GM21526 (cell line): ENCODE results near the gene E2F1.

Source experiments
- ATAC-seq: cut with Tn5 transposase; IDR thresholded peaks from one replicate; pipeline ENCODE4 v1.9.1; 2021; ENCODE audit warnings: moderate library complexity; ENCODE audit not compliant: unreplicated experiment, low FRiP score

E2F1 gene

DNA sequence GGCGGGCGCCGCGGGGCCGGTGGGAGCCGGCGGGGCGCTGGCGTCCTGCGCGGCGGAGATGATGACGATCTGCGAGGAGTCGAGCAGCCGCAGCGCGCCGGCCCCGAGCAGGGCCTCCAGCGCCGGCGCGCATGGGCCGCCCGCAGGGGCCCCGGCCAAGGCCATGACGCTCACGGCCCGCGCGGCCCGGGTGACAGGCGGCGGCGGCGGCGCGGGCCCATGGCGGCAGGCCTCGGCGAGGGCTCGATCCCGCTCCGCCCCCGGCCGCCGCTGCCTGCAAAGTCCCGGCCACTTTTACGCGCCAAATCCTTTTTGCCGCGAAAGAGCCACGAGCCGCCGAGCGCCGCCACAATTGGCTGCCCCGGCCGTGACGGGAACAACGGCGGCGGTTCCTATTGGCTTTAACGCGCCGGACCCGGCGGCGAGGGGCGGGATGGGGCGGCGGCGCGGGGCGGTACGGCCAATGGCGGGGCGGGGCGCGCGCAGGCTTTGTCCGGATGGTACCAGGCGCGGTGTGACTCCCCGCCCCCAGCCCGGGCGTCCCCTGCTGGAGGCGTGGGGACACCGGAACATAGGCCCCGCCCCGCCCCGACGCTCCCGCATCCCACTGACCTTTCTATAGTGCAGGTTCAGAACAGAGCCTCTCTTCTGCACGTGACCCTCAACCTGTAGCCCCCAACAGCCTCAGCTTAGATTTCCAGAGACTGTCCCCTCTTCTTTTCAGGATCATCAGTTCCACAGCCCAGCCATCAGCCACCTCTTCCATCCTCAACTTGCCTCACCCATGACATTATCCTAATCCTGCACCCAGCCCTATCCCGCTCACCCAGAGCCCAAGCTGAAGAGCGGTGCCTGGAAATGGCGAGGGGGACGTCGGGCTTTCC lies at the start of gene E2F1:
Gene E2F1, minus strand, starts transcription at position 286 of the 884 bp plus-strand sequence. Its CDS starts 121 bp downstream, at position 165.
- ATAC-seq = peak; percentile 62

GRCh38 chr20:33733654-33734576 lies 47.7 kb upstream of the E2F1 start:
- no peak for ATAC-seq

DNA sequence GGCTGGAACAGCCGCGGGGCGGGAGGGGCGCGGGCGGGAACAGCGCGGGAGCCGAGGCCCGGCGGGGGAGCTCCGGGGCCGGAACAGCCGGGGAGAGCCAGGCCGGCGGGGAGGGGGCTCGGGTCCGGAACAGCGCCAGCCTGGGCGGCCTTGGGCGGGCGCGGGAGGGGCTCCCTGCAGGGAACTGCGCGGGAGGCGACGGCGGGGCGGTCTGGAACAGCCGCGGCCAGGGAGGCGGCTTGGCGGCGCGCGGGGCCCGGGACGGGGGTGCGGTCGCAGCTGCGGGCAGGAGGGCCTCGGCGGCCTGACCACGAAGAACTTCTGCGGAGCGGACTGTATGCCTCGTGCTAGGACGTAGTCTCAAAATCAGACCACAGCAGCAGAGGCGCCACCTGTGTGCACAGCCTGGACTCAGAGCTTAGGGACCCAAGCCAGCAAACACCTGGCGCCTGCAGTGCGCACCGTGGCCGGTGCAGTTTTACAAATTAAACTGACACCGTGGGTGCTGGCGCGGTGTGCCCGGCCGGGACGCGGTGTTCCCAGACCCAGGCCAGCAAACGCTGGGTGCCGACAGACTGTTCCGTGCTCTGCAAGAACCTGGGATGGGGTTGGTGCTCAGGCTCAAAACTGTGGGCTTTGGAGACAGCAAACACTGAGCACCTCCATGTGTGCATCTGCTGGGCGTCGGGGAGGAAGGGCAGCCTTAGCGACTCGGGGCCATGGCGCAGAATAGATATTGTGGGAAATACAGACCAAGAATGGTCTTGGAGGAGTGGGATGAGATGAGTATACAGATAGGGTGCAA lies 46.2 kb upstream of the E2F1 start:
- peak; percentile 56 for ATAC-seq

GRCh38 chr20:33731693-33732165 lies 45.5 kb upstream of the E2F1 start, which contains the start of gene ZNF341:
Gene ZNF341 (plus strand): TSS chr20:33731996. CDS start chr20:33732022, 26 bp downstream.
- ATAC-seq = peak; percentile 62

DNA sequence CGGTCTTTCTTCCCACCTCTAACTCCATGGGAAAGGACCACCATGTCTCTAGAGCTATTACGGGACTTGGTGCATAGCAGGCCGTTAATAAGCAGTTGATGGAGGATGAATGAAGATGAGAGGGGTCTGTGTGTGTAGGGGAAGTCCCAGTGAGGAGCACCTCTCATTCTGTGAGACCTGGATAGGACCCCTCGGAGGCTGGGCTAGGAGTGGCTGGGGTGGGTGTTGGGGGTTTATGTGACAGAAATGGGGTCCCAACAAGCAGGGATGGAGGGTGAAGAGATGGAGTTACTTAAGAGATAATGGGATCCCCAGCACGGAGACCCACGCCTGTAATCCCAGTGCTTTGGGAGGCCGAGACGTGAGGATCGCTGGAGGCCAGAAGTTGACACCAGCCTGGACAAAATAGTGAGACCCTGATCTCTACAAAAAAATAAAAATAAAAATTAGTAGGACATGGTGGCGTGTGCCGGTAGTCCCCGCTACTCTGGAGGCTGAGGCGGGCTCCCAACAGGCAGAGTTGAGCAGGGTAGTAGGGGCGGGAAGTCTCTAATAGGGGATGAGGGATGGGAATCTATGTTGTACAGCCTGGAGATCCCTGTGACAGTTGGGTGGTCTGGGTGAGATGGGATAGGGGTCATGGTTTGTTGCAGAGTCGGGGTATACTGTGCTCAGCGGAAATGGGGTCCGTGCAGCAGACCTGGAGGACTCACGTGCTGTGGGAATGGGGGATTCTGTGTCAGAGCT lies 44.9 kb upstream of the E2F1 start:
- ATAC-seq = no peak

DNA sequence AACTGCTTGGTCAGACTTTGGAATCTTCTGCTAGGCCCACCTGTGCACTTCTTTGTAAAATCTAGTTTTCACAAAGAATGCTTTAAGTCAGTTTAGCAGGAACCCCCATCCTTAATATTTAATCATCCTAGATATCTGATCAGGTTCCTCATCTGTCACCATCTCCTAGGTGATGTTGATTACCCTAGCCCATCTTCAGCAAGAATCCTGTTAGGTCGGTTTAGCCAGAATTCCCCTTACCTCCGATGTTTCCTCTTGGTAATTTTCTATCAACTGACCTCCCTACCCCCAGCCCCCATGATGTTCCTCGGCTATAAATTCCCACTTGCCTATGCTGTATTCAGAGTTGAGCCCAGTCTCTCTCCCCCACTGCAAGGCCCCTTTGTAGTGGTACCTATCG lies 42.9 kb upstream of the E2F1 start:
- ATAC-seq = no peak

GRCh38 chr20:33728463-33728862 lies 42.3 kb upstream of the E2F1 start:
- ATAC-seq = no peak

DNA sequence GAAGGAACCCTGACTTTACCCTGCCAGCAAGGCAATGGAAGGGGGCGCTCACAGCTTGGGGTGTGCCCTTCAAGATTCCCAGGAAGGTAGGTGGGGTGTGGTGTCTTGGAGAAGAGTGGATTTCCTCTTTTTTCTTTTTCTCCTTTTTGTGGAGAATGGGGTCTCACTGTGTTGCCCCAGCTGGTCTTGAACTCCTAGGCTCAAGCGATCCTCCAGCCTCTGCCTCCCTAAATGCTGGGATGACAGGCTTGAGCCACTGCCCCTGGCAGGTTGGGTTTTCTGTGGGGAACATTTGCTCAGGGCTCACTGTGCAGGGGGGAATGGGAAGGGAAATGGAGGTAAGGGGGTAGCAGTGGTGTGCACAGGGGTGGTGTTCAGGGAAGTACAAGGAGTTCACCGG lies 41.6 kb upstream of the E2F1 start:
- ATAC-seq = no peak

DNA sequence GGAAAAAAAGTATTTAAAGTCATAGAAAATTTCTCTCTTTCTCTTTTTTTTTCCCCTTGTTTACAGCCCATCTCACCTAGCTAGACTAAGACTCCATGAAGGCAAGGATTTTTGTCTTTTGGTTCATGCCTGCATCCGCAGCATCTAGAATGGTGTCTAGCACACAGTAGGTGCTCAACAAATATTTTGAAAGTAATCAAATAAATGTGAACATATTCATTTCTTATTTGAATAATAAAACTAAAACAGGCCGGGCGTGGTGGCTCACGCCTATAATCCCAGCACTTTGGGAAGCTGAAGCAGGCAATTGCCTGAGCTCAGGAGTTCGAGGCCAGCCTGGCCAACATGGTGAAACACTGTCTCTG lies 40.9 kb upstream of the E2F1 start:
- ATAC-seq = no peak

- no peak for ATAC-seq
These were observed 39.6 kb upstream of the E2F1 start for GRCh38 chr20:33725607-33726264.

- no peak for ATAC-seq
These were observed 38.4 kb upstream of the E2F1 start for GRCh38 chr20:33724439-33725094.

DNA sequence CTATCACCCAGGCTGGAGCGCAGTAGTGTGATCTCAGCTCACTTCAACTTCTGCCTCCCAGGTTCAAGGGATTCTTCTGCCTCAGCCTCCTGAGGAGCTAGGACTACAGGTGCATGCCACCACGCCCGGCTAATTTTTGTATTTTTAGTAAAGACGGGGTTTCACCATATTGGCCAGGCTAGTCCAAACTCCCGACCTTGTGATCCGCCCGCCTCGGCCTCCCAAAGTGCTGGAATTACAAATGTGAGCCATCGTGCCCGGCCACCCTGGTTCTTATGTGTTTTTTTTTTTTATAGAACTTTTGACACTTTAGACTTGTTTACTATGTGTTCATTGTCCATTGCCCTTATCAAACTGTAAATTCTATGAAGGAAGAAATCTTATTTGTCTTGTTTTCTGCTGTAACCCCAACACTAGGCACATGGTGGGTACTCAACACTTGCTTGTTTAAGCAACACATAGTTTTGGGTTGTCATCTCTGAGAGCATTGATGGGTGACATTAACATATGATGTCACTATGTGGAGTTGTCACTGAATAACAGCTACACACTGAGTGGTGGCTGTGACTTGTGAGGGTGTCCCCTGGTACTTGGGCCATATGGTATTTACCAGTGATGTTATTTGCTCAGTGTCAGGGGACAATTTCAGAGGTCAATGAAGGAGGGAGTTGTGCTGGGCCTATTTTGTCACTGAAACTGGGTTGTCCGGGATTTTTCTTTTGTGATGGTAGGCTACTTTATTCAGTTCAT lies 35.4 kb upstream of the E2F1 start:
- no peak for ATAC-seq

DNA sequence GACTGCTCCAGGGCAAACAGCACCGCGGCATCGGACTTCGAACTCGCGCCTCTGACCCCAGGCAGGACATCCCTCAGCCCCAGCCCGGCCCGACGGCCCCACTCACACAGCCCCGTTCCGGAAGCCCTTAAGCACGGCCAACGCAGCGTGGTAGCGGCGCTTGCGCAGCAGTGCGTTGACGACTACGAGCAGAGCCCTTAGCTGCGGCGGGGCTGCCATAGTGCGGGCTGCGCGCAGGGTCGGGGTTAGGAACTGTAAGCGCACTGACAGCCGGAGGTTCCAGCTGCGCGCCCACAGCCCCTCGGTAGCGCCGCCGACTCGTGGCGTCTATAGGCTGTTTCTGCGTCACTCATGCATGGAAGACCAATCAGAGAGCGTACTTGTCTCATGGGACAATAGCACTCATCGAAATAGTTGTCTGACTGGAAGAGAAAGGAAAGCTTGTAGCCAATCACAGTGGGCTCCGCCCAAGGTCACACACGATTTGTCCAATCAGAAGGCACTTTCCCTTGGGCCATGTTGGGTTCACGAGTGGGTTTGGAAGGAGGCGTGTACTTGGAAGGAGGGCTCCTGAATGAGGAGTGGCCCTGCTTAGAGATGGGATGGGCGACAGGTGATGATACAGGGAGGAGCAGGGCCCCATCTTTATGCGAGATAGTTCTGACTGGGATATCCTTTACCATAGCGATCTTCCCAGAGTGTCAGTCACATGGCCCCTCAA lies 34.0 kb upstream of the E2F1 start, which contains the start of gene PXMP4:
Gene PXMP4, minus strand, starts transcription at position 322 of the 721 bp plus-strand sequence. Its CDS starts 103 bp downstream, at position 219.
- ATAC-seq = peak; percentile 93

- ATAC-seq = peak; percentile 3
These were observed 33.2 kb upstream of the E2F1 start for GRCh38 chr20:33719277-33719988.

GRCh38 chr20:33716498-33716897 lies 30.3 kb upstream of the E2F1 start:
- ATAC-seq = no peak

DNA sequence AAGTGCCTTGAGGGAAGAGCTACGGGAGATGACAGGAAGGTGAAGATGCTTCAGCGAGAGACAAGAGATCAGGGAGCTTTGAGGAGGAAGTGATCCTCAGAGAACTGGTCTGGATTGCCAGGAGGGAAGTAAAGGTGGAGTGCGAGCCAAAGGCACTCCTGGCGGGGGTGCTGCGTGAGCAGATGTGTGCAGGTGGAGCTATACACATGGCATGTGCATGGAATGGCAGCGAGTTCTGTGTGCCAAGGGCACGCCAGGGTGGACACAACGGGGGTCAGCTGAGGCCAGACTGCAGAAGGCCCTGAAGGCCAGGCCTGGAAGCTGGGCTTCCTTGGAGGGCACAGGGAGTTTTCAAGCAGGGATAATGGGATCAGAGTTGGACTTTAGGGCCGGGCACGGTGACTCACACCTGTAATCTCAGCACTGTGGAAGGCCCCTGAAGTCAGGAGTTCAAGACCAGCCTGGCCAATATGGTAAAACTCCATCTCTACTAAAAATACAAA lies 27.7 kb upstream of the E2F1 start:
- ATAC-seq = no peak

- no peak for ATAC-seq
These were observed 25.2 kb upstream of the E2F1 start for GRCh38 chr20:33711446-33711738.
